Heart right ventricle (tissue), 16 donors: Measurements from ENCODE around the gene ABHD16A. TPM values are rescaled to one million over a fixed set of nuclear protein-coding genes. Genes with fewer than 3 reads are reported as not detected.

Experiments
- ATAC-seq, 8 donors: fragments of 200-7000 bp; cut with Tn5 transposase; one replicate each; pipeline ENCODE4 v1.9.1; 2020; ENCODE audit warnings: mild to moderate bottlenecking in 8 of 8, moderate library complexity in 8 of 8, moderate number of reproducible peaks in 1 of 8
- DNase-seq, 2 donors: peaks; one replicate each; pipeline ENCODE4 v3.0.0-alpha.2; 2020
- H3K27ac ChIP-seq, 10 donors: fragments of 200-600 bp; sonication (generic) in 2 of 10; one replicate each; pipeline versions ENCODE4 v1.5.0 to v1.8.0; 2020 to 2022; ENCODE audit warnings: mild to moderate bottlenecking in 3 of 10
- H3K27me3 ChIP-seq, 7 donors: fragments of 200-600 bp; one replicate each; pipeline ENCODE4 v1.8.0; 2021 to 2022; ENCODE audit warnings: mild to moderate bottlenecking in 2 of 7
- H3K36me3 ChIP-seq, 9 donors: fragments of 200-600 bp; sonication (generic) in 1 of 9; one replicate each; pipeline versions ENCODE4 v1.5.0 to v1.8.0; 2020 to 2022; ENCODE audit warnings: mild to moderate bottlenecking in 2 of 9
- H3K4me1 ChIP-seq, 9 donors: fragments of 200-600 bp; sonication (generic) in 1 of 9; one replicate each; pipeline versions ENCODE4 v1.5.0 to v1.8.0; 2020 to 2022; ENCODE audit warnings: mild to moderate bottlenecking in 4 of 9
- H3K4me3 ChIP-seq, 10 donors: fragments of 200-600 bp; sonication (generic) in 2 of 10; one replicate each; pipeline versions ENCODE4 v1.5.0 to v1.8.0; 2020 to 2022; ENCODE audit warnings: mild to moderate bottlenecking in 7 of 10, moderate library complexity in 2 of 10
- H3K9me3 ChIP-seq, 11 donors: fragments of 200-600 bp in 10 of 11; sonication (generic) in 2 of 11; one replicate each; pipeline versions ENCODE4 v1.5.0 to v1.8.0; 2013 to 2022; ENCODE audit warnings: mild to moderate bottlenecking in 2 of 11, control low read depth in 1 of 11, moderate library complexity in 1 of 11
- CTCF ChIP-seq, 9 donors: fragments of 200-600 bp; sonication (generic) in 2 of 9; IDR thresholded peaks; one replicate each; pipeline versions ENCODE4 v1.5.0 to v1.8.0; 2021 to 2022; ENCODE audit warnings: antibody characterized with exemption in 9 of 9, mild to moderate bottlenecking in 5 of 9, moderate library complexity in 1 of 9
- WGBS, 2 donors: extraction: QIAGEN DNeasy Blood & Tissue Kit; methylation state at CpG; one replicate each; pipeline ENCODE4 v1.1.7; 2013; ENCODE audit warnings: inconsistent platforms in 1 of 2; 5-methylcytosine and 5-hydroxymethylcytosine counted together
- intact Hi-C, 10 donors: fragments of 100-400 bp; cut with DNase I; formaldehyde crosslinking; loops; one replicate each; pipeline versions ENCODE4 v1.11.1 to v1.14.2; 2022
- microRNA-seq, 2 donors: library from miRNA; unstranded; fragments of <30 nt; microRNA quantifications; one replicate each; pipeline ENCODE4 v1.2.0, GENCODE V29; 2021
- polyA plus RNA-seq, 2 donors: library from polyadenylated mRNA; stranded (reverse); fragments of 200-250 nt; gene quantifications; one replicate each; pipeline ENCODE4 v1.2.3, GENCODE V29; 2013
- total RNA-seq, 10 donors: library from RNA; stranded (reverse); fragmentation: NEBNext Ultra II Directional in 3 of 10; extraction: Animal tissue kit (Norgen Biotek cat#: 25700) in 3 of 10; gene quantifications; one replicate each; pipeline versions ENCODE4 v1.2.1 to v1.2.4, GENCODE V29; 2021 to 2023
- donor health status: Arrhythmogenic right ventricular cardiomyopathy.
- donor health status: ischemic (EF 13 %, LVEDD 7.1; RV severe dilation, severe dysfunction).
- donor health status: healthy with polysubstance abuse.
- donor health status: DM: no; HTN: yes; CAD: no.
- donor health status: DM: no; HTN: no; CAD: no.
- donor health status: ischemic (EF 25% LVEDD 6.9; RV normal size, moderate dysfunction).
- donor health status: ischemic (EF 25% LVEDD 5.7; RV mildly dilated, moderate dysfunction).
- donor health status: healthy.
- donor health status: DM: yes; HTN: yes; CAD: no.
- donor health status: Ischemic cardiomyopathy.
- donor health status: ischemic (EF 35%, LVEDD 5.7; RV mildly dilated, moderate dysfunction).
- donor health status: nonischemic (EF 11% LVEDD 7.7; RV severe dilation, severe dysfunction).
- donor health status: DM: yes; HTN: yes; CAD: no.
- donor health status: PGD.
- donor health status: ischemic (EF 29% LVEDD 5.4; RV normal size, mild dysfunction).
- donor health status: nonischemic (EF 23%, LVEDD 6.1; RV moderate dilation, normal function).

The ABHD16A gene
- total and polyA plus RNA-seq, 12 donors: 24.3 to 45.2 (median 28.7) TPM

GRCh38 chr6:31639449-31639861, 63.7 kb downstream of the ABHD16A start:
- intact Hi-C loops: no loop called here
- no peak for TF ChIP-seq CTCF (IDR thresholded peaks at IDR 0.05)
- Histone ChIP-seq H3K36me3 (peaks cover 15 to 100% (median 97%) of the 10 kb centered on the region in 9 donors), H3K27me3 (no peaks in the 10 kb centered on the region), H3K4me1 (peaks cover 0 to 9% (median 0%) of the 10 kb centered on the region in 9 donors), H3K27ac (peak overlapping the region in 1 of 10 donors; percentile 14), H3K4me3 (no peak overlapping the region), H3K9me3 (no peaks in the 10 kb centered on the region)
- WGBS, 2 donors: 86% methylated on average over 10 of the region's 10 CpGs
- ATAC-seq (peak in 1 of 8 donors; percentile 3), DNase-seq (no peak)

GRCh38 chr6:31639043-31639442, 64.1 kb downstream of the ABHD16A start:
- TF ChIP-seq CTCF (IDR thresholded peaks at IDR 0.05): no peak
- 83 to 84% methylated on average over 9 of the region's 9 CpGs for WGBS, 2 donors
- Histone ChIP-seq H3K27ac (no peak overlapping the region), H3K9me3 (no peaks in the 10 kb centered on the region), H3K4me3 (no peak overlapping the region), H3K27me3 (no peaks in the 10 kb centered on the region), H3K36me3 (peaks cover 15 to 100% (median 96%) of the 10 kb centered on the region in 9 donors), H3K4me1 (peaks cover 0 to 9% (median 0%) of the 10 kb centered on the region in 9 donors)
- ATAC-seq: no peak
- intact Hi-C loops: no loop called here
- no peak for DNase-seq

Small RNA genes within 50 kb of the gene (microRNA-seq; reads per million reads assigned to microRNA genes)
- 0 to 0.51 reads per million in 2 donors for gene MIR4646

Other genes starting within 250 kb of the ABHD16A start
Only the 30 nearest of the 39 such genes appear.
- gene ATP6V1G2, start 156.7 kb downstream of the ABHD16A start, total RNA-seq: 1 to 10 TPM in 9 of 10 donors, under 1 TPM in 1; 0.97 to 2.2 (median 2.0) TPM
- 1 to 10 TPM in 1 of 2 donors, under 1 TPM in 1; 0.88 to 2.5 TPM for gene ATP6V1G2, start 156.7 kb downstream of the ABHD16A start, polyA plus RNA-seq
- gene NFKBIL1, start 155.7 kb downstream of the ABHD16A start, total RNA-seq: 10 to 100 TPM in 9 of 10 donors, 1 to 10 TPM in 1; 9.7 to 15.8 (median 11.7) TPM
- gene NFKBIL1, start 155.7 kb downstream of the ABHD16A start, polyA plus RNA-seq: 10 to 100 TPM; 18.5 to 22.2 TPM
- gene LTA, start 131.0 kb downstream of the ABHD16A start, total RNA-seq: under 1 TPM in 2 of 10 donors, not detected in 8; 0.15 to 0.86 TPM
- gene LTA, start 131.0 kb downstream of the ABHD16A start, polyA plus RNA-seq: under 1 TPM; 0.06 to 0.44 TPM
- 1 to 10 TPM in 2 of 10 donors, under 1 TPM in 7, not detected in 1; 0.33 to 3.0 (median 0.61) TPM for gene TNF, start 127.8 kb downstream of the ABHD16A start, total RNA-seq
- gene TNF, start 127.8 kb downstream of the ABHD16A start, polyA plus RNA-seq: under 1 TPM; 0.16 to 0.51 TPM
- 1 to 10 TPM in 3 of 10 donors, under 1 TPM in 6, not detected in 1; 0.26 to 10.0 (median 0.67) TPM for gene LTB, start 120.9 kb downstream of the ABHD16A start, total RNA-seq
- under 1 TPM; 0.51 to 0.65 TPM for gene LTB, start 120.9 kb downstream of the ABHD16A start, polyA plus RNA-seq
- gene LST1, start 117.0 kb downstream of the ABHD16A start, total RNA-seq: 10 to 100 TPM in 1 of 10 donors, 1 to 10 TPM in 9; 2.6 to 35.6 (median 3.9) TPM
- gene LST1, start 117.0 kb downstream of the ABHD16A start, polyA plus RNA-seq: 1 to 10 TPM; 6.5 to 8.7 TPM
- gene NCR3, start 110.3 kb downstream of the ABHD16A start, total RNA-seq: 1 to 10 TPM in 1 of 10 donors, under 1 TPM in 2, not detected in 7; 0.31 to 1.0 (median 0.33) TPM
- not detected for gene NCR3, start 110.3 kb downstream of the ABHD16A start, polyA plus RNA-seq
- 10 to 100 TPM in 3 of 10 donors, 1 to 10 TPM in 7; 2.8 to 62.1 (median 6.2) TPM for gene AIF1, start 88.1 kb downstream of the ABHD16A start, total RNA-seq
- 10 to 100 TPM; 18.2 to 20.2 TPM for gene AIF1, start 88.1 kb downstream of the ABHD16A start, polyA plus RNA-seq
- 100 to 1,000 TPM in 4 of 10 donors, 10 to 100 TPM in 6; 83.9 to 105 (median 98.9) TPM for gene PRRC2A, start 82.6 kb downstream of the ABHD16A start, total RNA-seq
- 100 to 1,000 TPM in 1 of 2 donors, 10 to 100 TPM in 1; 93.4 to 179 TPM for gene PRRC2A, start 82.6 kb downstream of the ABHD16A start, polyA plus RNA-seq
- gene BAG6, start 50.7 kb downstream of the ABHD16A start, total RNA-seq: 100 to 1,000 TPM; 262 to 347 (median 300) TPM
- gene BAG6, start 50.7 kb downstream of the ABHD16A start, polyA plus RNA-seq: 100 to 1,000 TPM; 311 to 522 TPM
- gene APOM, start 47.4 kb downstream of the ABHD16A start, total RNA-seq: 1 to 10 TPM; 1.8 to 3.9 (median 2.5) TPM
- gene APOM, start 47.4 kb downstream of the ABHD16A start, polyA plus RNA-seq: 1 to 10 TPM; 3.2 to 7.4 TPM
- 10 to 100 TPM; 15.9 to 23.3 (median 18.0) TPM for gene C6orf47, start 42.5 kb downstream of the ABHD16A start, total RNA-seq
- gene C6orf47, start 42.5 kb downstream of the ABHD16A start, polyA plus RNA-seq: 10 to 100 TPM; 18.5 to 22.2 TPM
- 10 to 100 TPM; 14.5 to 23.8 (median 18.3) TPM for gene GPANK1, start 38.3 kb downstream of the ABHD16A start, total RNA-seq
- gene GPANK1, start 38.3 kb downstream of the ABHD16A start, polyA plus RNA-seq: 10 to 100 TPM; 15.4 to 17.8 TPM
- 100 to 1,000 TPM; 101 to 153 (median 115) TPM for gene CSNK2B, start 37.2 kb downstream of the ABHD16A start, total RNA-seq
- gene CSNK2B, start 37.2 kb downstream of the ABHD16A start, polyA plus RNA-seq: 100 to 1,000 TPM; 109 to 199 TPM
- 1 to 10 TPM; 2.4 to 6.7 (median 3.8) TPM for gene LY6G5B, start 33.3 kb downstream of the ABHD16A start, total RNA-seq
- gene LY6G5B, start 33.3 kb downstream of the ABHD16A start, polyA plus RNA-seq: 1 to 10 TPM; 3.6 to 7.3 TPM
- gene LY6G5C, start 22.3 kb downstream of the ABHD16A start, total RNA-seq: 1 to 10 TPM; 1.2 to 3.5 (median 1.9) TPM
- 1 to 10 TPM; 2.0 to 2.6 TPM for gene LY6G5C, start 22.3 kb downstream of the ABHD16A start, polyA plus RNA-seq
- gene LY6G6F, start 3.5 kb upstream of the ABHD16A start, total RNA-seq: not detected
- gene LY6G6F, start 3.5 kb upstream of the ABHD16A start, polyA plus RNA-seq: not detected
- gene LY6G6D, start 12.0 kb upstream of the ABHD16A start, total RNA-seq: not detected
- not detected for gene LY6G6D, start 12.0 kb upstream of the ABHD16A start, polyA plus RNA-seq
- gene LY6G6C, start 18.4 kb upstream of the ABHD16A start, total RNA-seq: not detected
- not detected for gene LY6G6C, start 18.4 kb upstream of the ABHD16A start, polyA plus RNA-seq
- under 1 TPM in 7 of 10 donors, not detected in 3; 0.11 to 0.97 (median 0.27) TPM for gene MPIG6B, start 20.0 kb upstream of the ABHD16A start, total RNA-seq
- under 1 TPM; 0.13 to 0.37 TPM for gene MPIG6B, start 20.0 kb upstream of the ABHD16A start, polyA plus RNA-seq
- gene DDAH2, start 26.0 kb upstream of the ABHD16A start, total RNA-seq: 10 to 100 TPM; 35.2 to 61.6 (median 51.5) TPM
- gene DDAH2, start 26.0 kb upstream of the ABHD16A start, polyA plus RNA-seq: 100 to 1,000 TPM in 1 of 2 donors, 10 to 100 TPM in 1; 96.4 to 117 TPM
- 100 to 1,000 TPM in 2 of 10 donors, 10 to 100 TPM in 8; 64.5 to 219 (median 87.9) TPM for gene CLIC1, start 33.2 kb upstream of the ABHD16A start, total RNA-seq
- 100 to 1,000 TPM in 1 of 2 donors, 10 to 100 TPM in 1; 51.1 to 400 TPM for gene CLIC1, start 33.2 kb upstream of the ABHD16A start, polyA plus RNA-seq
- gene MSH5, start 36.7 kb upstream of the ABHD16A start, total RNA-seq: 1 to 10 TPM in 8 of 10 donors, under 1 TPM in 2; 0.89 to 4.3 (median 2.6) TPM
- gene MSH5, start 36.7 kb upstream of the ABHD16A start, polyA plus RNA-seq: 1 to 10 TPM in 1 of 2 donors, under 1 TPM in 1; 0.97 to 6.1 TPM
- 1 to 10 TPM in 1 of 10 donors, under 1 TPM in 6, not detected in 3; 0.52 to 1.2 (median 0.72) TPM for gene SAPCD1, start 59.3 kb upstream of the ABHD16A start, total RNA-seq
- gene SAPCD1, start 59.3 kb upstream of the ABHD16A start, polyA plus RNA-seq: 1 to 10 TPM in 1 of 2 donors, under 1 TPM in 1; 0.36 to 1.9 TPM
- 10 to 100 TPM in 9 of 10 donors, 1 to 10 TPM in 1; 10.0 to 28.3 (median 20.8) TPM for gene VWA7, start 74.0 kb upstream of the ABHD16A start, total RNA-seq
- 1 to 10 TPM; 2.2 to 6.6 TPM for gene VWA7, start 74.0 kb upstream of the ABHD16A start, polyA plus RNA-seq
- gene VARS1, start 92.4 kb upstream of the ABHD16A start, total RNA-seq: 10 to 100 TPM; 22.4 to 43.4 (median 29.5) TPM
- 10 to 100 TPM; 26.5 to 44.0 TPM for gene VARS1, start 92.4 kb upstream of the ABHD16A start, polyA plus RNA-seq
- gene LSM2, start 103.6 kb upstream of the ABHD16A start, total RNA-seq: 10 to 100 TPM; 18.9 to 27.6 (median 23.0) TPM
- gene LSM2, start 103.6 kb upstream of the ABHD16A start, polyA plus RNA-seq: 10 to 100 TPM; 17.5 to 52.0 TPM
- gene HSPA1L, start 112.0 kb upstream of the ABHD16A start, total RNA-seq: 1 to 10 TPM; 1.1 to 2.9 (median 1.9) TPM
- gene HSPA1L, start 112.0 kb upstream of the ABHD16A start, polyA plus RNA-seq: 1 to 10 TPM in 1 of 2 donors, under 1 TPM in 1; 0.80 to 1.4 TPM
- gene HSPA1A, start 112.2 kb upstream of the ABHD16A start, total RNA-seq: 100 to 1,000 TPM; 202 to 679 (median 259) TPM
- 100 to 1,000 TPM; 113 to 166 TPM for gene HSPA1A, start 112.2 kb upstream of the ABHD16A start, polyA plus RNA-seq
- gene HSPA1B, start 124.4 kb upstream of the ABHD16A start, total RNA-seq: 100 to 1,000 TPM; 126 to 258 (median 169) TPM
- gene HSPA1B, start 124.4 kb upstream of the ABHD16A start, polyA plus RNA-seq: 100 to 1,000 TPM in 1 of 2 donors, 10 to 100 TPM in 1; 16.9 to 122 TPM